ENCODE results near the gene TP53RK.

TP53RK gene

GRCh38 chr20:46705378-46705729 is 16.1 kb upstream of the TP53RK start:
- DNase-seq = no peak

GRCh38 chr20:46704714-46705377 is 15.6 kb upstream of the TP53RK start:
- DNase-seq = no peak

- DNase-seq = no peak
These were observed 14.2 kb upstream of the TP53RK start for GRCh38 chr20:46703435-46703834.

GRCh38 chr20:46702447-46703203 is 13.4 kb upstream of the TP53RK start:
- DNase-seq = no peak

- no peak for DNase-seq
These were observed 12.7 kb upstream of the TP53RK start for GRCh38 chr20:46701986-46702385.

- DNase-seq = no peak
These were observed 12.3 kb upstream of the TP53RK start for GRCh38 chr20:46701556-46701955.

GRCh38 chr20:46701057-46701456 is 11.8 kb upstream of the TP53RK start:
- no peak for DNase-seq

GRCh38 chr20:46700481-46700880 is 11.2 kb upstream of the TP53RK start:
- DNase-seq = no peak

- DNase-seq = no peak
These were observed 10.6 kb upstream of the TP53RK start for GRCh38 chr20:46699651-46700359.

GRCh38 chr20:46698788-46699187 is 9.5 kb upstream of the TP53RK start:
- no peak for DNase-seq

- DNase-seq = no peak
These were observed 7.6 kb upstream of the TP53RK start for GRCh38 chr20:46696791-46697279.

- DNase-seq = no peak
These were observed 6.6 kb upstream of the TP53RK start for GRCh38 chr20:46695892-46696291.

- no peak for DNase-seq
These were observed 5.2 kb upstream of the TP53RK start for GRCh38 chr20:46694484-46694883.

GRCh38 chr20:46691196-46691595 is 2.0 kb upstream of the TP53RK start:
- no peak for DNase-seq

GRCh38 chr20:46690219-46691106 is 1.2 kb upstream of the TP53RK start:
- DNase-seq = no peak

- DNase-seq = no peak
These were observed 476 bp upstream of the TP53RK start for GRCh38 chr20:46689754-46690085.

- no peak for DNase-seq
These were observed 828 bp downstream of the TP53RK start for GRCh38 chr20:46688151-46689081.

GRCh38 chr20:46683939-46684750 is 5.1 kb downstream of the TP53RK start:
- no peak for DNase-seq

- DNase-seq = no peak
These were observed 5.6 kb downstream of the TP53RK start for GRCh38 chr20:46683668-46683938.

GRCh38 chr20:46683011-46683667 is 6.1 kb downstream of the TP53RK start:
- no peak for DNase-seq
